ENCODE data around the gene RFTN1. TPM values are rescaled to one million over a fixed set of nuclear protein-coding genes. Genes with fewer than 3 reads are reported as not detected.
A peak's percentile ranks its signal among the peaks of the same experiment; 100 is the strongest.

RFTN1 gene
- total and polyA plus RNA-seq, 10 of the 15 experiments (the other 5 are each of a cell fraction or from before 2014, with no cell fraction given) = 20.6 to 213 (median 147) TPM

- TF ChIP-seq CTCF (IDR thresholded peaks at IDR 0.05 in 2 of 3, conservative IDR thresholded peaks at IDR 0.05 in 1 of 3; ENCODE audit: control insufficient read depth in 2 of 3, extremely low read depth in 1 of 3, insufficient read depth in 1 of 3, low read depth in 3 of 3, low read length in 3 of 3) (no peak), ATF7 (IDR thresholded peaks at IDR 0.05; ENCODE audit: low read depth) (peak; percentile 54), JUND (IDR thresholded peaks at IDR 0.05; ENCODE audit: low read depth, low read length) (no peak), KAT2A (conservative IDR thresholded peaks at IDR 0.05; ENCODE audit: control insufficient read depth, low read depth, low read length) (no peak), ZBTB40 (IDR thresholded peaks at IDR 0.05; ENCODE audit: borderline replicate concordance) (no peak), CUX1 (IDR thresholded peaks at IDR 0.05; ENCODE audit: insufficient replicate concordance, low read depth, low read length) (no peak), RUNX3 (IDR thresholded peaks at IDR 0.05; ENCODE audit: low read length) (peak; percentile 96), STAT1 (conservative IDR thresholded peaks at IDR 0.05) (no peak), ZNF217 (IDR thresholded peaks at IDR 0.05) (peak; percentile 89), CBX5 (IDR thresholded peaks at IDR 0.05; ENCODE audit: low read depth) (no peak), KLF5 (IDR thresholded peaks at IDR 0.05; ENCODE audit: partially characterized antibody) (no peak), RFX5 (IDR thresholded peaks at IDR 0.05; ENCODE audit: low read depth, low read length) (no peak), FOS (IDR thresholded peaks at IDR 0.05; ENCODE audit: borderline replicate concordance, extremely low read depth, insufficient read length) (no peak), DPF2 (IDR thresholded peaks at IDR 0.05) (peak; percentile 97), STAT3 (IDR thresholded peaks at IDR 0.05; ENCODE audit: low read depth, low read length) (no peak), TCF12 (IDR thresholded peaks at IDR 0.05; ENCODE audit: low read depth, low read length) (peak; percentile 68; the same call in 1 of the 2 replicates), ATF3 (IDR thresholded peaks at IDR 0.05; ENCODE audit: borderline replicate concordance, extremely low read depth, low read depth, low read length) (no peak), ASH2L (IDR thresholded peaks at IDR 0.05; ENCODE audit: borderline replicate concordance, low read depth) (no peak), MYC (IDR thresholded peaks at IDR 0.05; ENCODE audit: insufficient read depth, insufficient read length, insufficient replicate concordance, low read length, severe bottlenecking) (no peak)
These were observed 79.8 kb downstream of the RFTN1 start (continued) for GRCh38 chr3:16433701-16434151.
